IMR-90 (cell line): ENCODE measurements around the gene SPG11.

Experiments
- CEBPB ChIP-seq: IDR thresholded peaks from 2 replicates; pipeline ENCODE4 v1.6.1; 2012; ENCODE audit warnings: low read depth, low read length, improper control_type of control experiment
- MAZ ChIP-seq: IDR thresholded peaks from 2 replicates; pipeline ENCODE4 v1.6.1; 2012; ENCODE audit warnings: low read depth, mild to moderate bottlenecking, low read length, improper control_type of control experiment, moderate library complexity, borderline replicate concordance
- NFE2L2 ChIP-seq: fragments of 150-350 bp; IDR thresholded peaks from 2 replicates; pipeline ENCODE4 v1.6.1; 2016; ENCODE audit warnings: low read depth, mild to moderate bottlenecking, low read length
- POLR2A ChIP-seq: IDR thresholded peaks from 2 replicates; pipeline ENCODE4 v1.6.1; 2012; ENCODE audit warnings: mild to moderate bottlenecking, low read depth, low read length
- RAD21 ChIP-seq: IDR thresholded peaks from 2 replicates; pipeline ENCODE4 v1.6.1; 2012; ENCODE audit warnings: low read length, improper control_type of control experiment
- RFX5 ChIP-seq: IDR thresholded peaks from 2 replicates; pipeline ENCODE4 v1.8.0; 2012; ENCODE audit warnings: low read depth, mild to moderate bottlenecking, low read length, moderate library complexity
- USF2 ChIP-seq: fragments of 150-350 bp; IDR thresholded peaks from 2 replicates; pipeline ENCODE4 v1.6.1; 2017; ENCODE audit warnings: mild to moderate bottlenecking, antibody characterized with exemption, low read length, low read depth
- TF ChIP-seq, protein P1 (sequence below): conservative IDR thresholded peaks from 2 replicates; pipeline ENCODE4 v1.5.1; 2012; ENCODE audit warnings: mild to moderate bottlenecking, low read depth, low read length, improper control_type of control experiment

GRCh38 chr15:44565387-44566154 is 97.9 kb downstream of the SPG11 start:
- no peak for TF ChIP-seq MAZ
- TF ChIP-seq CEBPB: no peak
- TF ChIP-seq POLR2A: no peak
- TF ChIP-seq, protein P1, sequence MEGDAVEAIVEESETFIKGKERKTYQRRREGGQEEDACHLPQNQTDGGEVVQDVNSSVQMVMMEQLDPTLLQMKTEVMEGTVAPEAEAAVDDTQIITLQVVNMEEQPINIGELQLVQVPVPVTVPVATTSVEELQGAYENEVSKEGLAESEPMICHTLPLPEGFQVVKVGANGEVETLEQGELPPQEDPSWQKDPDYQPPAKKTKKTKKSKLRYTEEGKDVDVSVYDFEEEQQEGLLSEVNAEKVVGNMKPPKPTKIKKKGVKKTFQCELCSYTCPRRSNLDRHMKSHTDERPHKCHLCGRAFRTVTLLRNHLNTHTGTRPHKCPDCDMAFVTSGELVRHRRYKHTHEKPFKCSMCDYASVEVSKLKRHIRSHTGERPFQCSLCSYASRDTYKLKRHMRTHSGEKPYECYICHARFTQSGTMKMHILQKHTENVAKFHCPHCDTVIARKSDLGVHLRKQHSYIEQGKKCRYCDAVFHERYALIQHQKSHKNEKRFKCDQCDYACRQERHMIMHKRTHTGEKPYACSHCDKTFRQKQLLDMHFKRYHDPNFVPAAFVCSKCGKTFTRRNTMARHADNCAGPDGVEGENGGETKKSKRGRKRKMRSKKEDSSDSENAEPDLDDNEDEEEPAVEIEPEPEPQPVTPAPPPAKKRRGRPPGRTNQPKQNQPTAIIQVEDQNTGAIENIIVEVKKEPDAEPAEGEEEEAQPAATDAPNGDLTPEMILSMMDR: no peak
- TF ChIP-seq USF2: no peak
- TF ChIP-seq RAD21: no peak
- TF ChIP-seq RFX5: no peak
- no peak for TF ChIP-seq NFE2L2
